EH (cell line): ENCODE measurements around the gene TTC27.
"Not testable (repeated sequence)": the region's sequence is repeated elsewhere in the genome, so short reads cannot be mapped to it uniquely, and the experiment has no call there.

Source experiments
- DNase-seq: peaks from one replicate; pipeline ENCODE4 v3.0.0-alpha.2; 2015; ENCODE audit warnings: low read depth

TTC27 gene

GRCh38 chr2:32851777-32852439, 224.1 kb downstream of the TTC27 start:
- DNase-seq = peak; percentile 77

- DNase-seq = no peak
Observed at GRCh38 chr2:32852856-32853255, 225.0 kb downstream of the TTC27 start.

GRCh38 chr2:32856891-32857290, 229.0 kb downstream of the TTC27 start:
- DNase-seq = no peak

- DNase-seq = no peak
Observed at GRCh38 chr2:32858713-32859112, 230.9 kb downstream of the TTC27 start.

- no peak for DNase-seq
Observed at GRCh38 chr2:32860385-32860784, 232.5 kb downstream of the TTC27 start.

- DNase-seq = no peak
Observed at GRCh38 chr2:32862269-32863055, 234.6 kb downstream of the TTC27 start.

- DNase-seq = no peak
Observed at GRCh38 chr2:32863326-32863725, 235.5 kb downstream of the TTC27 start.

GRCh38 chr2:32863803-32864202, 236.0 kb downstream of the TTC27 start:
- DNase-seq = peak; percentile 74

- peak; percentile 96 for DNase-seq
Observed at GRCh38 chr2:32864334-32865111, 236.7 kb downstream of the TTC27 start.

- peak; percentile 98 for DNase-seq
Observed at GRCh38 chr2:32865399-32866068, 237.7 kb downstream of the TTC27 start.

GRCh38 chr2:32866462-32866861, 238.6 kb downstream of the TTC27 start:
- not testable (repeated sequence) for DNase-seq
